Stomach (tissue), 9 donors: ENCODE results near the gene BBS7. TPM values are rescaled to one million over a fixed set of nuclear protein-coding genes. Genes with fewer than 3 reads are reported as not detected.

Source experiments
- DNase-seq, 2 donors: peaks; one replicate each; pipeline versions ENCODE4 v3.0.0 to v3.0.0-alpha.2; 2013 to 2019
- H3K27ac ChIP-seq, 5 donors: fragments of 200-600 bp in 4 of 5; sonication (generic) in 4 of 5; one replicate each; pipeline ENCODE4 v1.5.1; 2013 to 2019; ENCODE audit warnings: mild to moderate bottlenecking in 1 of 5, moderate library complexity in 1 of 5
- H3K27me3 ChIP-seq, 3 donors: fragments of 200-600 bp; sonication (generic); one replicate each; pipeline ENCODE4 v1.5.1; 2017 to 2019; ENCODE audit warnings: mixed run types in 1 of 3
- H3K36me3 ChIP-seq, 4 donors: fragments of 200-600 bp; sonication (generic); 1 replicate in 3 of 4; 2 replicates in 1 of 4; pipeline ENCODE4 v1.5.1; 2016 to 2019
- H3K4me1 ChIP-seq, 4 donors: fragments of 200-600 bp; sonication (generic); one replicate each; pipeline ENCODE4 v1.5.1; 2016 to 2019
- H3K4me3 ChIP-seq, 4 donors: fragments of 200-600 bp; sonication (generic) in 3 of 4; one replicate each; pipeline ENCODE4 v1.5.1; 2016 to 2019; ENCODE audit warnings: mild to moderate bottlenecking in 1 of 4
- H3K9me3 ChIP-seq, 4 donors: fragments of 200-600 bp; sonication (generic); one replicate each; pipeline ENCODE4 v1.5.1; 2016 to 2019
- EP300 ChIP-seq: sonication (generic); formaldehyde crosslinking; IDR thresholded peaks from one replicate; pipeline ENCODE4 v1.6.1; 2017; ENCODE audit warnings: antibody characterized with exemption
- POLR2A ChIP-seq, 4 donors: fragments of 450-650 bp; IDR thresholded peaks; one replicate each; pipeline ENCODE4 v1.6.1; 2016; ENCODE audit warnings: antibody characterized with exemption in 4 of 4, control low read depth in 2 of 4, mild to moderate bottlenecking in 1 of 4, moderate library complexity in 1 of 4
- POLR2AphosphoS5 ChIP-seq, 3 donors: sonication (generic); formaldehyde crosslinking; IDR thresholded peaks; one replicate each; pipeline ENCODE4 v1.6.1; 2016; ENCODE audit warnings: antibody characterized with exemption in 3 of 3
- WGBS, 5 donors: extraction: QIAGEN DNeasy Blood & Tissue Kit in 3 of 5; methylation state at CpG; one replicate each; pipeline versions ENCODE4 v1.1.5 to v1.1.7; 2013 to 2018; 5-methylcytosine and 5-hydroxymethylcytosine counted together
- intact Hi-C: fragments of 100-400 bp; cut with DNase I; formaldehyde crosslinking; loops from one replicate; pipeline ENCODE4 v1.15.1; 2023; ENCODE audit warnings: low total_unique reads
- polyA plus RNA-seq, 3 donors: library from polyadenylated mRNA; stranded (reverse); fragments of 200-250 nt; gene quantifications; one replicate each; pipeline ENCODE4 v1.2.3, GENCODE V29; 2013
- total RNA-seq, 5 donors: library from RNA; depleted of rRNA; stranded (reverse); fragments of >200 nt; gene quantifications; one replicate each; pipeline versions ENCODE4 v1.1.0 to v1.2.3, GENCODE V29; 2014 to 2016
- TF ChIP-seq, protein P1 (sequence below), 7 experiments: fragments of 450-650 bp in 4 of 7; fragments of 200-600 bp in 3 of 7; sonication (generic) in 3 of 7; IDR thresholded peaks; one replicate each; pipeline ENCODE4 v1.5.1; 2016 to 2019; ENCODE audit warnings: antibody characterized with exemption in 7 of 7, control low read depth in 2 of 7, mild to moderate bottlenecking in 1 of 7
- donor health status: healthy with polysubstance abuse.
- donor health status: Bipolar disorder and iron deficiency.
- donor health status: healthy.

Gene BBS7
- total and polyA plus RNA-seq, 8 donors = 6.7 to 22.2 (median 12.7) TPM

DNA sequence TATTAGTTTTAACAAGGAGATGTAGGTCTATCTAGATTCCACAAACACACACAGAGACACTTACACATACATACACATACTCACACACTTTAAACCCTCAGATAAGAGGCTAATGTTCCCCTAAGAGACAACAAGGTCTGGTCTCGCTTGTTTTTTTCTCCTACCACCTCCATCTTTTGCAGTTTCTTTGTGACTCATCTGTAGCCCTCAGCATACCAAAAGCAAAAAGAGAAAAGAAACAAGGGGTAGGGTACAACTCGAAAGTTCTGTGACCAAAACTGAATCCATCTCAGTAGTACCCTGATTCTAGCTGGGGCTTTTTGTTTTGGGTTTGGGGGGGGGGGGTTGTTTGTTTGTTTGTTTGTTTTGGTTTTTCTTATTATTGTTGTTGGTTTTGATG, 81.4 kb downstream of the BBS7 start:
- H3K9me3 ChIP-seq = peaks cover 0 to 10% (median 7%) of the 10 kb centered on the region in 4 donors
- DNase-seq = no peak
- H3K4me3 ChIP-seq = no peak overlapping the region
- peaks cover 0 to 4% (median 0%) of the 10 kb centered on the region in 4 donors for H3K4me1 ChIP-seq
- TF ChIP-seq, protein P1, sequence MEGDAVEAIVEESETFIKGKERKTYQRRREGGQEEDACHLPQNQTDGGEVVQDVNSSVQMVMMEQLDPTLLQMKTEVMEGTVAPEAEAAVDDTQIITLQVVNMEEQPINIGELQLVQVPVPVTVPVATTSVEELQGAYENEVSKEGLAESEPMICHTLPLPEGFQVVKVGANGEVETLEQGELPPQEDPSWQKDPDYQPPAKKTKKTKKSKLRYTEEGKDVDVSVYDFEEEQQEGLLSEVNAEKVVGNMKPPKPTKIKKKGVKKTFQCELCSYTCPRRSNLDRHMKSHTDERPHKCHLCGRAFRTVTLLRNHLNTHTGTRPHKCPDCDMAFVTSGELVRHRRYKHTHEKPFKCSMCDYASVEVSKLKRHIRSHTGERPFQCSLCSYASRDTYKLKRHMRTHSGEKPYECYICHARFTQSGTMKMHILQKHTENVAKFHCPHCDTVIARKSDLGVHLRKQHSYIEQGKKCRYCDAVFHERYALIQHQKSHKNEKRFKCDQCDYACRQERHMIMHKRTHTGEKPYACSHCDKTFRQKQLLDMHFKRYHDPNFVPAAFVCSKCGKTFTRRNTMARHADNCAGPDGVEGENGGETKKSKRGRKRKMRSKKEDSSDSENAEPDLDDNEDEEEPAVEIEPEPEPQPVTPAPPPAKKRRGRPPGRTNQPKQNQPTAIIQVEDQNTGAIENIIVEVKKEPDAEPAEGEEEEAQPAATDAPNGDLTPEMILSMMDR (IDR thresholded peaks at IDR 0.05) = no peak
- TF ChIP-seq POLR2A (IDR thresholded peaks at IDR 0.05) = no peak
- TF ChIP-seq POLR2AphosphoS5 (IDR thresholded peaks at IDR 0.05) = no peak
- no peak overlapping the region for H3K27ac ChIP-seq
- 81 to 91% (median 85%) methylated on average over 2 of the region's 2 CpGs for WGBS, 5 donors
- no peaks in the 10 kb centered on the region for H3K36me3 ChIP-seq
- peaks cover 0 to 22% (median 0%) of the 10 kb centered on the region in 3 donors for H3K27me3 ChIP-seq
- intact Hi-C loops = no loop called here

DNA sequence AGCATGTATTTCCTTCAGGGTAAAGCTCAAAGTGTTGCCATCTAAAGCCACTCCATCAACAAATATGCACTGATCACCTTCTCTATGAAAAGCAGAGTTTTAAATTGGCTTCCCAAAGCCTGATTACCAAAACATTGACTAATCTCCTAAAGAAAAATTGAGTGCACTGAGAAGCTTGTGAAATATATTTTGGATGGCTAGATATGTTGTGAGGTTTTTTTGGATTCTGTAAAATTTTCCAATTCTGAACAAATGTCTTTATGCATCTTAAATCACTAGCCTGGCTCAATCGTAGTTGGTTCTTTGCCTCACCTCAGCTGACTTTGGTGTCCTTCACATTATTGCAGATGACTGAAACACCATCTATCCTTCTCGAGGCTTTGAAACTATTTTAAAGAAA, 84.1 kb downstream of the BBS7 start:
- Histone ChIP-seq H3K27ac (no peak overlapping the region), H3K4me1 (peaks cover 0 to 4% (median 0%) of the 10 kb centered on the region in 4 donors), H3K9me3 (peaks cover 0 to 10% (median 8%) of the 10 kb centered on the region in 4 donors), H3K27me3 (peaks cover 0 to 16% (median 0%) of the 10 kb centered on the region in 3 donors), H3K4me3 (no peak overlapping the region), H3K36me3 (no peaks in the 10 kb centered on the region)
- no peak for DNase-seq
- intact Hi-C loops = no loop called here
- 77 to 85% (median 83%) methylated on average over 2 of the region's 2 CpGs for WGBS, 5 donors
- TF ChIP-seq EP300 (no peak), POLR2A (IDR thresholded peaks at IDR 0.05) (no peak), POLR2AphosphoS5 (IDR thresholded peaks at IDR 0.05) (no peak)
- TF ChIP-seq, protein P1 (IDR thresholded peaks at IDR 0.05) = no peak

DNA sequence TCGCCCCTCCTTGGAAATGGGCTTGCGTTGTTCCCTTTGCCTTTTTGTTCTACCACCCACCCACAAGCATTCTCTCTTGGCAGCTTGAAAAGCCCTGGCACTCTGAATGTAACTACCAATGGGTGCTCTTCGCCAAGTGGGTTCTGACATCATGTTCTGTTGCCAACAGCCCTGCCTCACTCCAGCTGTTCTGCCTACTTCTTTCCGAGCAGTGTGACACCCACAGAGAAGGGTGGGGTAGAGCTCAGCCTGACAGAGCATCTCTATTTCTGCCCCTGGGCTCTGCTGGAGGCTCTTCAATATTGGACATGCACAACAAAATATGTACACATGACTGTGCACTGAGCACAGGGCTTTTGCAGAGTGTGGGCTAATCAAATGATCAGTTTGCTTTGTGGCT, 84.8 kb downstream of the BBS7 start:
- intact Hi-C loops = no loop called here
- Histone ChIP-seq H3K9me3 (peaks cover 0 to 10% (median 8%) of the 10 kb centered on the region in 4 donors), H3K27me3 (peaks cover 0 to 21% (median 0%) of the 10 kb centered on the region in 3 donors), H3K27ac (peak overlapping the region in 1 of 5 donors; percentile 1), H3K4me3 (no peak overlapping the region), H3K36me3 (no peaks in the 10 kb centered on the region), H3K4me1 (no peaks in the 10 kb centered on the region)
- no peak for DNase-seq
- 73 to 83% (median 80%) methylated on average over 4 of the region's 4 CpGs for WGBS, 5 donors
- TF ChIP-seq EP300 (no peak), POLR2AphosphoS5 (IDR thresholded peaks at IDR 0.05) (no peak)
- TF ChIP-seq, protein P1 (IDR thresholded peaks at IDR 0.05) = no peak

DNA sequence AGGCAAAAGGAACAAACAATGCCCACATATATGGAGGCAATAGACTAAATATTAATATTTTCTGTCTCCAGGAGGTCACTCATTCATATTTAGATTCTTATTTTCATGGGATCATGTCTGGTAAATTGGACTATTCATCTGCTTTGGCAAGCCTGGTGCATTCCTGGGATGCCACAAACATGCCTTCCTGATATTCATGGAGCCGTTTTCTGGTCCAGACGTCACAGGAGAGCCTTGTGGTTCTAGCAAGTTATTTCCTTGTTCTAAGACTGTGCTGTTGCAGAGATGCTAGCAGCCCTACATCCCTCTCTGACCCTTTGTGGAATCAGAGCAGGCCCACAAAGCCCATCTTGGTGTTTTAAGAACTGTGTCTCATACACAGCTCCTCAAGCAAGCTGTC, 85.3 kb downstream of the BBS7 start:
- TF ChIP-seq POLR2A (IDR thresholded peaks at IDR 0.05) (no peak), EP300 (no peak), POLR2AphosphoS5 (IDR thresholded peaks at IDR 0.05) (no peak)
- TF ChIP-seq, protein P1 (IDR thresholded peaks at IDR 0.05) = no peak
- Histone ChIP-seq H3K4me3 (no peak overlapping the region), H3K27me3 (peaks cover 0 to 22% (median 0%) of the 10 kb centered on the region in 3 donors), H3K4me1 (no peaks in the 10 kb centered on the region), H3K9me3 (peaks cover 0 to 10% (median 8%) of the 10 kb centered on the region in 4 donors), H3K36me3 (no peaks in the 10 kb centered on the region), H3K27ac (no peak overlapping the region)
- intact Hi-C loops = no loop called here
- WGBS, 5 donors = 33 to 50% (median 44%) methylated on average over 2 of the region's 2 CpGs
- DNase-seq = no peak
